ENCODE data around the gene TMEM239.

The TMEM239 gene

DNA sequence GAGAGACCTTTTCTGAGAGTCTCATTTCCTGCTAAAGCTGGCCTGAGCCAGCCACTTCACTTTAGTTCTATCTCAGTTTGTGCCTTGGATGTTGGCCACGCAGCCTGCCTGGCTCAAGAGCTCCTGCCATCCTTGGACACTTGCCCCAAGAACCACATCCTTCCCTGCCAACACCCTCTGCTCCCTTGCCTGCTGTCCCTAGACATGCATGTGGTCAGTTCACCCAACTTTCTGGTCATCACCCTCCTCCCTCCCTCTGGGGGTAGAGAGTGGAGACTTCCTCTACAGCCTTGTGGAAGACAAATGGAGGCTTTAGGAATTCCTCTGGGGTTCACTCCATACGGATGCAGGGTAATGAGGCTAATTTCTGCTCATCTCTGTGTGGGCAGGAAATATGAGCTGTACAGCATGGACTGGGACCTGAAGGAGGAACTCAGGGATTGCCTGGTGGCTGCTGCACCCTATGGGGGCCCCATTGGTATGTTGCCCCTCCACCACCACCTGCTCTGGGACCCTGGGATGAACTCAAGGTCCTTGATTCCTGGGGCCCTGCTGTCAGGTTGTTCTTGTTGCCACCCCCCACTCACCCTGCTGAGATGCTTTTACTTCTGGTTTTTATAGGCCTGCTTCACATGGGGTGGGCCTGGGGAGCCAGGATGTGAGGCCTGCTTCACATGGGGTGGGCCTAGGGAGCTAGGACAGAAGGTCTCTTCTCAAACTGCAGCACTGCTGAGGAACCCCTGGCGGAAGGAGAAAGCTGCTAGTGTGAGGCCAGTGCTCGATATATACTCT lies 43.4 kb downstream of the TMEM239 start:
- DNase-seq = no peak

DNA sequence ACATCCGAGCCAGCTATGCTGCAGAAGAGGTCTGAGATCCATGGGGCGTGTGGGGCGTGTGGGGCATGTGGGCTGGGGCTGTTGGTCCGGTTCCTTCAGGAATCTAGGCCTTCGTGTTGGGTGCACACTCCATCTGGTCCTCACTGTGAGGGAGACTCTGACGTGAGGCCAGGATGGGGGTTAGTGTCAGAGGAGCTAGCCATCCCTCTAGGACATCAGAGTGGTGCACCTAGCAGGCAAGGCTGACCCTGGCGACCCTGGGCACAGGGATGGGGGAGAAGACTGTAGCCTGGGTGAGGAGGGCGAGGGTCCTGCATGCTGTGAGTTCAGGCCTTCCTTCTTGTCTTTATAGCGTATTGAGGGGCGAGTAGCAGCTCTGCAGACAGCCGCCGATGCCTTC lies 48.5 kb downstream of the TMEM239 start:
- no peak for DNase-seq

DNA sequence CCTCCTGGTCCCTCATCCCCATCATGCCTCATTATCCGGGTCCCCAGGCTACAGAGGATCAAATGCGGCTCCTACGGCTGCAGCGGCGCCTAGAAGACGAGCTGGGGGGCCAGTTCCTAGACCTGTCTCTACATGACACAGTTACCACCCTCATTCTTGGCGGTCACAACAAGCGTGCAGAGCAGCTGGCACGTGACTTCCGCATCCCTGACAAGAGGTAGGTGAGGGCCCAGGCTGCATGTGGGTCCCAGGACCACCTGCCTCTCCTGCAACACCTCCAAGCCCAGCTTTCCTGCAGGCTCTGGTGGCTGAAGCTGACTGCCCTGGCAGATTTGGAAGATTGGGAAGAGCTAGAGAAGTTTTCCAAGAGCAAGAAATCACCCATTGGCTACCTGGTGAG lies 48.9 kb downstream of the TMEM239 start:
- DNase-seq = no peak

GRCh38 chr20:2865630-2866029 lies 49.5 kb downstream of the TMEM239 start:
- no peak for DNase-seq

DNA sequence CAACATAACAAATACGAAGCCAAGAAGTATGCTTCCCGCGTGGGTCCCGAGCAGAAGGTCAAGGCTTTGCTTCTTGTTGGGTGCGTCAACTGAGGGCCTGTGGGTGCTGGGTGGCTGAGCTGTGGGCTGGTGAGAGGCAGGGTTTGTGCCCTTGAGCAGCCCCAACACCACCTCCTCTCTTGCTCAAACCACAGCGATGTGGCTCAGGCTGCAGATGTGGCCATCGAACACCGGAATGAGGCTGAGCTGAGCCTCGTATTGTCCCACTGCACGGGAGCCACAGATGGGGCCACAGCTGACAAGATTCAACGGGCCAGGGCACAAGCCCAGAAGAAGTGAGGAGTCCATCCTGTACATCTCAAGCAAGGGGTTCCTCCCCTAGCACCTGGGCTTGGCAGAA lies 50.1 kb downstream of the TMEM239 start:
- DNase-seq = no peak

- DNase-seq = no peak
These were observed 51.1 kb downstream of the TMEM239 start for GRCh38 chr20:2867081-2867864.

Data from NCI-H526 treated with DMSO at 0.1 percent for 48 hours (cell line).